Measurements from ENCODE around the gene CSRNP3.
"Not testable (repeated sequence)": the region's sequence is repeated elsewhere in the genome, so short reads cannot be mapped to it uniquely, and the experiment has no call there.

The CSRNP3 gene

DNA sequence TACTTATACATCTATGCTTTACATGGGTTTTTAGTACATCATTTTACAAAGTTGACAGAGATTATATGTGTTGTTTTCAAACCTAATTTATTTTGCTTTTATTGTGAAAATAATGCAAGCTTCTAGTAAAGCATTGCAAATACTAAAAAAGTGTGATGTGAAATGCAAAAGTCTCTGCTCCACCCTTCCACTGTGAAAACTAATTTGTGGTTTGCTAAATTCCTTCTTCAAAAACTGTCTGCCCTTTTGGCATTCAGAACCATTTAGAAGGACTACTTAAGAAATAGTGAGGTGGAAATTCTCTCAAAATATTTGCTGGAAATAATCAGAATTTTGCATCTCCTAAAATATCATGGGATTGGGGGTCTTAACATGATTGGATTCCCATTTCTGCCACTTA is 78.4 kb downstream of the CSRNP3 start:
- no peak for DNase-seq

DNA sequence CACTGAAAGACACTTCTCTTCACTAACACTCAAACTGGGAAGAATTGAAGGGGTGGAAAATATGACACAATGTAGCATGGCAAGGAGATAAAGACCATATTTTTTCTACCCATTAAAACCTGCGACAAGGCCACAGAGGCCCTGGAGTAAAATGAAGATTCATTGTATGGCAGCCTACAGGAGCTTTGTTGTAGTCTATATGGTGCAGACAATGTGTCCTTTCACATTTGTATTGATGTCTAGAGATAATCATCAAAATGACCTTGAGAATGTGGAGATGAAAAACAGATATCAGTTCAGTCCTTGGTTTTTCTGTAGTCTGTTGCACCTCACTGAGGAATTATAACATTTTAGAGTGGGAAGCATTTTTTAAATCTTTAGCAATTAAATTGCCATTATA is 80.1 kb downstream of the CSRNP3 start:
- DNase-seq, result no peak

GRCh38 chr2:165558832-165559231 is 89.3 kb downstream of the CSRNP3 start:
- no peak for DNase-seq

GRCh38 chr2:165560377-165560988 is 91.0 kb downstream of the CSRNP3 start:
- DNase-seq, result no peak

DNA sequence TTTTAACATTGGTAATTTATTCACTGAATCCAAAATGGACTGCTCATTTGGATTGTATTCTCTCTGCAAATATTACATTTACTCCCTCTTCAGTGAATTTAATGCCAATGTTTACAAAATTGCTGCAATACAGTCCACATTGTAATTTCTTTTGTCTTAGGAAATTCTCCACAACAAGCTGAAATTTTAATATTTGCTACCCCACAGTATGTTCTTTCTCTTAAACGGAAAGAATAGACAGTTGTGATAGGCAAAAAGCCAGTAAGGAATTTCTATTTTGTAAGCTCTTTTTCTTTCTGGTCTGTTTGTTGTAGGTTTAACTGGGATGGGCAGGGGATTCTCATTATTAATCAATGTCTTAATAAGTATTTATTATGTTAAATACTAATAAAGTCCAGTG is 92.0 kb downstream of the CSRNP3 start:
- DNase-seq, result no peak

DNA sequence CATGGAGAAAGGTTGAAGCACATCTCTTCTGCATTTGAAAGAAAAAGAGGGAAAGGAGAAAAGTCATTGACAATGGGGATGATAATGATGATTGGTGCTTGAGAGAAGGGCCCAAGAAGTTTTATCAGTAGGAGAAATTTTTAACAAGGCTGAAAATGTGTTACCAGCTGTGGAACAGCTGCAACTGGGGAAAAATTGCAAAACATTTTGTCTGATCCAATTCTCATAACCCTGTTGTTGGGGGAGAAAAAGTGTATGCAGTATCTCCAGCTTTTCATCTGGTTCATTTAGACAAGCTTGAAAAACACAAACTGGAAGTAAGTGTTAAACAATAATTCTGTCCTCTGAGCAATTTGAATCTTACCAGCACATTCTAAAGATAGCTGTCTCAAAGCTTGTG is 92.7 kb downstream of the CSRNP3 start:
- DNase-seq, result no peak

DNA sequence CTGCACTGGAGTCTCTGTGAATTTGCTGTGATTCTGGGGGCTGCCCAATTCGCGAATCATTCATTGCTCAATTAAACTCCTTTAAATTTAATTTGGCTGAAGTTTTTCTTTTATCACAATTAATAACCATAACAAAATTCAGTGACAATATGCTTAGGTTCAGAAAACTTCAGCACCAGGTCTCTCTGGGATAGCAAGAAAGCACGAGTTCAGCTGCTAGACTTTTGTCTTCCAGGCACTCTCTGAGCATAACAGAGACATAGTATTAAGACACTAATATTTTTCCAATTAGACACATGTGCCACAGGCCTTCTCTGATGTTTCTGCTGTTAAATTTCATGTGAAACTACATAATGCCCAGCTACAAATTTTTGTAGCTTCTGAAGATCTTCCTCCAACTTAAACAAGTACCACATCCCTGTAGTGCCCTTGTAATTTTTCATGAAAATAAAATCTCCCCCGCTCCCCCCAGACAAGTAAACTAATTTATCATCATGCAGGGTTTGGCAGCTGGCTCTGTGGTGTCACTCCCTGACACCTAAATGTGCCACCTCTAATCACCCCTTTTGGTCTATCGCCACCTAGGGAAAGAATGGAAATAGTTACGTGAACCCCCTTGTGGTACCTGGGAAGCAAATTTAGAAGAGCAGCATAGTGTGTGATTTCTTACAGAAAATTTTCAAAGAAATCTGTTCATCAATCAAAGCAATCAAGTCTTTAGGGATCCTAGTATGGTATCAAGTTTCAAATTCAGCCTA is 94.1 kb downstream of the CSRNP3 start:
- no peak for DNase-seq

GRCh38 chr2:165566008-165566407 is 96.5 kb downstream of the CSRNP3 start:
- no peak for DNase-seq

GRCh38 chr2:165567273-165567672 is 97.8 kb downstream of the CSRNP3 start:
- no peak for DNase-seq

DNA sequence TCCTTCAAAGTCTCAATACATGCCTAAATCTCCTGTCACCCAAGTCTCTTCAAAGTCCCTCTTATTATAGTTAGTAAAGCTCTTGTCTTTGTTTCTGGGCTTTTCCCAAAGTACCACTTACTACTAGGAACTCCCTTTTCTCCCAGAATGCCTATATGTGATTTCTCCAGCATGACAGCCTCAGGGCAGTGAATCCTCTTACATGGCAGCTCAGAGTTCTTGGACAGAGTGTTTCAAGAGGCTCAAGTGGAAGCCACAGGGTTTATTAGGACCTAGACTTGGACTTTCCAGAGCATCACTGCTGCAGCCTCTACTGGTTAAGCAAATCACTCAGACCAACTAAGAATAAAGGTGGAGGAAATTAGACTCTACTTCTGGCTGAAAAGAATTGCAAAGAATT is 98.9 kb downstream of the CSRNP3 start:
- DNase-seq, result no peak

DNA sequence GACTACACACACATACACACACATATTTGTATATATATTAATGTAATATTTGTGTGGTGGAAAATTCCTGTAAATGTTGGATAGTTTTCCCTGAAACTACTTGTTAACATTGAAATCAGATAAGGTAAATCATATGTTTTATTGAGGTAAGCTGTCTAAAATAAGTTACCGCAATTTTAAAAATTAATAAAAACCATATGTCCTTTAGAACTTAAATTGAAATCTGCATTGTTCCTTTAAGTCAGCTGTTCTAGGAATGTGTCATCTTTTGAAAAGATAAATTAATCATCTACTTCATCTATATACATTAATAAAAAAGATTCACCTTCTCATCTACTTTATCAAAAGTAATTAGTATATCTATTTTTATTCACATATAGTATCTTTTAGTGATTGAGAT is 102.0 kb downstream of the CSRNP3 start:
- DNase-seq, result no peak

DNA sequence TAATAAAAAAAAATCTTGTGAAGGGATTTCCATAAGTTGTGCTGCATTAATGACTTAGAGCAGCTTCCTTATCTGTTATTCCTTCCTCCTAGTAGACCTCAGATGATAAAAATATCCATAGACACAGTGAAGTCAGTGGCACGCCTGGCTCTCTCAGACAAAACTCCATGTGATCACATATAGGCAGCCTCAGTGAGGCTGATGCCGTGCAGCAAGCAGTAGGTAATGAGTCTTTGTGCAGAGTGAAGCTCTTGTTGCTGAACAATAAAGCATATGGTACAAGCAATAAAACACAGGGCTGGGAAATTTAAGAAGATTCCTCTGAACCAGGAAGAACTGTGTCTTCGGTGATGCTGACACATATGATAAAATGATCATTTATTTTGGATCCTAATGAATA is 102.7 kb downstream of the CSRNP3 start:
- DNase-seq, result peak in 2 of 14 donors; percentile 7 to 19

GRCh38 chr2:165573534-165574461 is 104.3 kb downstream of the CSRNP3 start:
- DNase-seq, result peak in 12 of 14 donors; percentile 22 to 73 (median 58)

DNA sequence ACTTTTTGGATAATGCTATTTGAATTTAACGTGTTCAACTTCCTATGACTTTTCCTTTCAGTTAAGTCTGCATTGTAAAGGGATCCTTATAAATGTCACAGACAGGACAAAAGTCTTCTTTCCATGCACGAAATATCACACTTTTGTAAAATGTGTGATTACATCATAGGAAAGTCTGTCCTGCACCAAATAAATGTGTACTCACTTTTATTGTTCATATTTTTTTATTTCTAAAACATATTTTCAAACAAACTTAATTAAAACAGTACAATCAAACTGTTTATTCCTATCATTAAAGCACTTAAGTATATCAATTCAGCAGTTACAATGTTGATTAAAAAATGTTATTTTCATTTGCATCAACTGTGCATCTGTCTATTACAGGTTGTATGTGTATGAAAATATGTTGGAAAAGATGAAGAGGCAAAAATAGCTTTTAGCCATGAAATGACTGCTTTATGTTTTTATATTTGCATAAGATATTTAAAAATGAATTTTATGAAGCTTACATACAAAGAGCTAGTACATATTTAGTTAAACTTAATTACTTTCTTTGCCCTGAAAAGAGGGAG is 105.6 kb downstream of the CSRNP3 start:
- no peak for DNase-seq

DNA sequence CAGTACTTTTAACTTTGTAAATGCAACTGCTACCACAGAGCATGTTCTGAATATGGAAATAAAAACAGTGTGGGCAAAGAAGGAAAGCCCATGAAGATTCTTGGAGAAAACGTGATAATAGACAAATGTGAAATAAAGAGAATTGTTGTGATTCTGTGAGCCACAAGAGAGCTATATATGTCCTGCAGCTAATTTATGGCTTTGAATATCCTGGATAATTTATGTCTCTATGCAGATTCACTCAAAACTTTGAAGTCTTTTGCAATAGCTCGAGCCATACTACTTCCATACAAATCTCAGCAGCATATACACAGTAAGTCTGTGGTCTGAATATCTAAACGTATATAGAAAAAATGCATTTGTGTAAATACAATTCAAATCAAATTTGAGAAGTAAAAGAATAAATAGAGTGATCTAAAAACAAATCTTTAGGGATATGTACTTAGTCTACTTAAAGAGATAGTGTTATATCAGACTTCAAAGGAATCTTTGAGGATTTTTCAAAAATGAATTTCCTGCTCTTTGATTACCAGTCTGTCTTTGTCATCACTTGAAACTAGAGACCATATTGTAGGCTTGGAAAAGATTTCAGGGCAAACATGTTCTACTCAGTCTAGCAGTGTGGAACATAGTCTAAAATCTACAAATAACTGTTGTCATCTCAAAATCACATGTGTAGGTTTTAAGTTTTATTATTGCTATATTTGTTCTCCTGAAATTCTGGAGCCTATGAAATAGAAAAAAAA is 107.1 kb downstream of the CSRNP3 start:
- DNase-seq, result no peak

DNA sequence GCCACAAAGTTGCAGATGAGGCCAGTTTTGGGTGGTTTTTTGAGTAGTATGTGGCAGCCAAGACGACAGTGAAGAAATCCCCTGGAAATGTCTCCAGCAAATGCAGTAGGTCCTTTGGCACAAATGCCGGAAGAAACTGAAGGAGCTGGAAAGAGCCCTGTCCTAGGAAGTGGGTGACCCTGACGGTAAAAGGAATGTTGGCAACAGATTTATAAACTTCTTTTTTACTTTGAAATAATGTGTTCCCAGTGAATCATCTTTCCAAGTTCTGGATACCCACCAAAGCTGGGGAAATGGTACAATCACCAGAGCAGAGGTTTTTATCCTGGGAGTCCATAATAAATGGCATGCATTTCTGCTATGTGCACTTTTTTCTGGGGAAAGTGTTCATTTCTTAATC is 112.9 kb downstream of the CSRNP3 start:
- DNase-seq, result peak in 4 of 14 donors; percentile 3 to 30 (median 12)

GRCh38 chr2:165582863-165583506 is 113.5 kb downstream of the CSRNP3 start:
- DNase-seq, result peak in 3 of 14 donors; percentile 3 to 79 (median 15)

DNA sequence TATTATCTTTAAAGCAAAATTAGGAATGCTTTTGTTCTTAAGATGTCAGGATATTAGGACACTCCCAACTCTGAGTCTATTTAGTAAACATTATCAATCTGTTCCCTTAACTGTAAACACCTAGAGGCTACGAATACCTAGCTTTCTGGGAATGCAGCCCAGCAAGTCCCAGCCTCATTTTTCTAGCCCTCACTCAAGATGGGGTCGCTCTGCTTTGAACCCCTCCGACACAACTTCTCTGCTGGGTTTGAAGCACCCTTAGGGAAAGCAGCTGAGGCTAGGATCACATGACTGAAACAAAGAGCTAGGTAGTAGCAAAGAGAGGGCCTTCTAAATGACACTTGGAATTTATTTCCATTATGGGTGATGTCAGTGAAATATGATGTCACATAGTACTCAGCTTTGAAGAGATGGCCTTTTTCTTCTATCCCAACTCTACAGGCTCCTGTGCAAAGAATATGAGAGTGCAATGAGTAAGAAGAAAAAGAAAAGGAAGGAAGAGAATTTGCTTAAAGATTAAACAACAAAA is 114.7 kb downstream of the CSRNP3 start:
- no peak for DNase-seq

GRCh38 chr2:165586019-165586418 is 116.5 kb downstream of the CSRNP3 start:
- no peak for DNase-seq

DNA sequence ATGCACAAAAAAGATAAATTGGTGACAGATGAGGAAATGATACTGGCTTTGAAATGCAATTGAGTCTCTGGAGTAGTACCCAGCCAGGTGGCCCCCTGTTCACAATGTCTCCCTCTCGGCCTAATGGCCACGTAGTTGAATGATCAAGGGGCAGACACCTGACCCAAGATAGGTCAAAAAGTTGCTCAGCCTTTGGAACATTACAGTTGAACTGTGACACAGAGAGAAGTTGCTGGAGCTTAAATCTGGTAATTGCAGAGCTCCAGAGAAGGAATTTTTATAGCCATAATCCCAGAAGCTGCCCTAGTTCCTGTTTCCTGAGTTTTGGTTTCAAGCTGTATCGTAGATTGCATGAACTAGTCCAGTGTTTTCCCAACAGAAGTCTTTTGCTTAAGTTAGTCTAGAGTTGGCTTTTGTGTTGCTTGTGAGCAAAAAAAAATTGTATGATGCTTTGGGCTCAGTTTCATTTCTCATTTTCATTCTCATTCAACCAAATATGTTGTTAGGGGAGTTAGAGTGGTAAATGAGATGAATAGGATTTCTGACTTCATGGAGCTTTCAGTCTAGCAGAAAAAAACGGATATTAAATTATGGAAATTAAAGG is 117.9 kb downstream of the CSRNP3 start:
- no peak for DNase-seq

DNA sequence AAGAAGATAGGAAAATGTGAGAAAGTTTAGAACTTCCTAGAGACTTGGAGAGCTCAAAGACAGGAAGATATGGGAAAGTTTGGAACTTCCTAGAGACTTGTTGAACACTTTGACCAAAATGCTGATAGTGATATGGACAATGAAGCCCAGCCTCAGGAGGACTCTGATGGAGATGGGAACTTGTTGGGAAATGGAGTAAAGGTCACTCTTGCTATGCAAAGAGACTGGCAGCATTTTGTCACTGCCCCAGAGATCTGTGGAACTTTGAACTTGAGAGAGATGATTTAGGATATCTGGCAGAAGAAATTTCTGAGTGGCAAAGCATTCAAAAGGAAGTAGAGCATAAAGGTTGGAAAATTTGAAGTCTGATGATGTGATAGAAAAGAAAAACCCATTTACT is 121.5 kb downstream of the CSRNP3 start:
- DNase-seq, result not testable (repeated sequence)
